Activated CD4-positive, alpha-beta T cell treated with anti-CD3 and anti-CD28 coated beads, Interleukin-2, amount 10 ng/mL, durations not matched to agents 7 days and 5 days (primary cell): ENCODE measurements around the gene DCST2. TPM values are rescaled to one million over a fixed set of nuclear protein-coding genes. Genes with fewer than 3 reads are reported as not detected.

Source experiments
- CTCF ChIA-PET: fragments of 350-600 bp; sonication (Branson Sonifier 250); formaldehyde crosslinking; loops from one replicate; lab custom pipeline; 2021; ENCODE audit warnings: antibody characterized with exemption; lab: Charles Lee
- POLR2A ChIA-PET: fragments of 350-600 bp; sonication (Branson Sonifier 250); formaldehyde crosslinking; loops from one replicate; lab custom pipeline; 2021; ENCODE audit warnings: antibody characterized with exemption; lab: Charles Lee
- DNase-seq: peaks from one replicate; pipeline ENCODE4 v3.0.0-alpha.2; 2020
- H3K27ac Mint-ChIP-seq: one replicate; pipeline ENCODE4 v1.8.0; 2021; ENCODE audit warnings: mild to moderate bottlenecking, moderate library complexity, mixed read lengths
- H3K27me3 Mint-ChIP-seq: one replicate; pipeline ENCODE4 v1.8.0; 2021; ENCODE audit warnings: mixed read lengths
- H3K36me3 Mint-ChIP-seq: one replicate; pipeline ENCODE4 v1.8.0; 2021; ENCODE audit warnings: low read depth, mixed read lengths
- H3K4me1 Mint-ChIP-seq: one replicate; pipeline ENCODE4 v1.8.0; 2021; ENCODE audit warnings: mixed read lengths
- H3K4me3 Mint-ChIP-seq: one replicate; pipeline ENCODE4 v1.8.0; 2021; ENCODE audit warnings: mild to moderate bottlenecking, moderate library complexity, mixed read lengths
- H3K9me3 Mint-ChIP-seq: one replicate; pipeline ENCODE4 v1.8.0; 2021; ENCODE audit warnings: mixed read lengths
- total RNA-seq, 2 experiments: library from RNA; stranded (reverse); gene quantifications; one replicate each; pipeline ENCODE4 v1.2.3, GENCODE V29; 2021

Gene DCST2
- total RNA-seq, result under 1 TPM; 0.50 to 0.73 TPM

DNA sequence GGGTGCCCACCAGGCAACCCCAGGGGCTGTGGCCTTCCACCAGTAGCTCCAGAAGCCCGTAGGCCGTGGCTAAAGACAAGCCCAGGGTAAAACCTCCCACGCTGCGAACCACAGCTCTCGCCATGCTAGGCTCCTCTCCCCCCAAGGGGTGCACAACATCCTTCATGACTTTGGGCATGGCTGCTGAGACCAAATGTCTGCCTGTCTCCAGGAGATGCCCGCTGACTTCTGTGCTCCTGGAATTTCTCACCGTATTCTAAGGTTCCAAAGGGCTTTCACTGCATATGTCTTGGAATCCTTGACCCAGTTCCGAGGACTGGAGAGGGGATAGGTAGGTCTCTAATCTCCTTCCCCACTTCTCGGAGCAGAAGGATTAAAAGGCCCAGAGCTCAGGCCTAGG, at the start of gene DCST2, which contains the start of gene DCST1:
TSS of gene DCST2 (minus strand) at position 258 of the 400 bp plus-strand sequence. CDS start at position 178, 80 bp downstream.
TSS of gene DCST1 (plus strand) at position 301 of the 400 bp plus-strand sequence. CDS start 213 bp downstream, outside the sequence.
- Mint-ChIP-seq H3K9me3 (no peaks in the 10 kb centered on the region), H3K27me3 (peaks cover 11% of the 10 kb centered on the region), H3K36me3 (no peaks in the 10 kb centered on the region), H3K4me3 (no peak within 1 kb of the TSS), H3K4me1 (no peaks in the 10 kb centered on the region), H3K27ac (no peak within 1 kb of the TSS)
- POLR2A ChIA-PET, result no interaction called here
- CTCF ChIA-PET, result interaction anchor here (0.9 to 21.0 kb wide), 4 partner anchors 10 to 139 kb away, joined by 3 to 222 read pairs (median 20); partner anchors contain the start of gene KRTCAP2
- DNase-seq, result no peak

DNA sequence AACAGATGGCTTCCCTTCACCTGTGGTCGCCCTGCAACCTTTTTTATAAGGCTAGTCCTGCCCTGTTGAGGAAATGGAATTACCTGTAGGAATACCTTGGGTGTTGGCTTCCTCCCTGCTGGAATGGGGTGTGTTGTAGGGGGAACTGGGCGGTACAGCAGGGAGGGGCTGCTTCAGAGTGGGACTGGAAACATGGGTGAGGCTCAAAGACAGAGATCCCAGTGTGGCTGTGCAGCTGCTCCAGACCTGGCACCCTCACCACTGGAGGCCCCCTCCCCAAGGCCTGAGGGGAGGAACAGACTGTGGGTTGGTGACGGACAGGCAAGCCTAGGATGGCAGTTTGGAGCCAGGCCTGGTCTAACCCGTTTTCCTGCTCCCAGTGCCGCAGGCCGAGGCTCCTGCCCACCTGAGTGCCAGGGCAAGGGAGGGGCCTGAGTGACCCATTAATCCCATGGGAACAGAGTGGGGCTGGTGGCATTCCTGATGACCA, 49.5 kb upstream of the DCST2 start:
- DNase-seq, result no peak
- Mint-ChIP-seq H3K36me3 (peaks cover 7% of the 10 kb centered on the region), H3K4me3 (no peak overlapping the region), H3K27me3 (peaks cover 49% of the 10 kb centered on the region), H3K27ac (no peak overlapping the region), H3K4me1 (peaks cover 53% of the 10 kb centered on the region), H3K9me3 (no peaks in the 10 kb centered on the region)
- CTCF ChIA-PET, result interaction anchor here (1.0 to 3.0 kb wide), 3 partner anchors 15 to 86 kb away, joined by 3 to 15 read pairs (median 4); no protein-coding TSS in a partner anchor
- POLR2A ChIA-PET, result no interaction called here

- CTCF ChIA-PET, result interaction anchor here (1.0 kb wide), 1 partner anchor 18 kb away, joined by 4 read pairs; no protein-coding TSS in a partner anchor
- peaks cover 7% of the 10 kb centered on the region for H3K36me3 Mint-ChIP-seq
- peaks cover 54% of the 10 kb centered on the region for H3K27me3 Mint-ChIP-seq
- no peak for DNase-seq
- H3K4me3 Mint-ChIP-seq, result peak overlapping the region; percentile 16
- peaks cover 59% of the 10 kb centered on the region for H3K4me1 Mint-ChIP-seq
- no peaks in the 10 kb centered on the region for H3K9me3 Mint-ChIP-seq
- POLR2A ChIA-PET, result no interaction called here
- H3K27ac Mint-ChIP-seq, result no peak overlapping the region
Observed at GRCh38 chr1:155082301-155083051, 48.9 kb upstream of the DCST2 start.

DNA sequence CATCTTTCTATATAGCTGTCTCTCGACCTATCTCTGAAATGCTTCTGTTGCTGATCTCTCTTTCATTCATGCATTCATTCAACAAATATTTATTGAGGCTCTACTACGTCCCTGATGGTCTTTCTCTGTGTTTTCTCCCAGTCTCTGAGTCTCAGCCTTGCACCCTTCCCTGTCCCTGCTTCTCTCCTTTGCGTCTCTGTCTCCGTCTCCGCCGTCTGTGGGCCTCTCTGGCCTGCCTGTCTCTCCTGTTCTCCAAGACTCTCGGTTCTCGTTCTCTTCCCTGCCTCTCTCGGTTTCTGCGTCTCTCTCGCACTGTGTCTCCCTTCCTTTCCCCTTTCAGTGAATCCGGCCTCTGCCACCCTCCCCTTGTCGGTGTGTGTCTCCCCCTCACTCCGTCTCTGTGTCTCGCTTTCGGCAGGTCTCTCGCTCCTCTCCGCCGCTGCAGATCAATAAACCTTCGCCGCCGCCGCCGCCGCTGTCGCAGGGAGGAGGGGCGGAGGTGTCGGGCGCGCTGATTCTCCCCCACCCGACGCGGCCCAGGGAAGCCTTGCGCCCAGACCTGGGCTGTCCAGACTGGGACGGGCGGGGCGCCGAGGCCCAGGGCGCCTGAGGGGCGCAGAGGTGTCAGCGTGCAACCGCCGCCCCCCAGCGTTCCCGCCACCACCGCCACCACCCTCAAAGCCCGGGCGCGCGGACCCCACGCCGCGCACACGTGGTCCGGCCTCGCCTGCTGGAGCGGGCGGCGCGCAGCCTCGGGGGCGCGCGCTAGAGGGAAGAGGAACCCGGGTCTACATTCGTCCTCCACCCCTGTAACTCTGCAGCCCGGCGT, 48.1 kb upstream of the DCST2 start:
- peak; percentile 35 for DNase-seq

DNA sequence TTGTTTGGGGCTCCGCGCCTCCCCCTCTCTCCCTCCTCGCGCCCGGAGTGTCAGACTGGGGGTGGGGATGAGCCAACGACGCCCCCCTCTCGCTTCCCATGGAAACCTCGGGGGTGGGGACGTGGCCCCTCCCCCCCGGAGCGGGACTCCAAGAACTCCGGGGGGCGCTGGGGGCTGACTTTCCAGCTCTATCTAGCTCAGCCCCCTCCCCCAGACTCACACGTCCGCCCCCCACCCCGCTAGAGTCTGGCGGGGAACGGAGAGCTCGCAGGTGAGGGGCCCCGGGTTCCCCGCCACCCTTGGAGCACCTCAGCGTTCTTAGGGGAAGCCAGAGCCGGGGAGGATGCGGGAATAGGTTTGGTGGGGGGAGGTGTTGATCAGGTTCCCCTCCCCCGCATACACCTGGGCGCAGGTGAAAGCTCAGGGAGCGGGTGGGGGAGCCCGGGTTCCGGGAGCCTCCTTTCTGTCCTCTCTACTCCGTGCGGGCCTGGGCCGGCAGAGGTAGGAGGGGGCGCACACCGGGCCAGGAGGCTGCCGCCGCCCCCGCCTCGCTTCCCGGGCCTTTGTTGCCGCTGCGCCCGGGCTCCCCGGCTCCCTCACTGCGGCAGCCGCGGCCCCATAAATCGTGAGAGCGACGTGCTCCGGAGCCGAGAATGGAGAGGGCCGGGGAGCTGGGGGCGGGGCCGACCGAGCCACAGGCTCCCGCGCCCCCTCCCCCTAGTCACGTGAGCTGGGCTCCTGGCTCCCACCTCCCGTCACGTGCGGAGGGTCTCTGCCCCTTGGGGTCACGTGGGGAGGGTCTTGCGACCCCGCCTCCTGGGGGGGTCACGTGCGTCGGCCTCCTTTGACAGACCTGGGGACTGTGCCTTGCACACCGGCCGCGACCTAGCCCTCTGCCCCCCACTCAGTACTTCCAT, 47.0 kb upstream of the DCST2 start:
- H3K27ac Mint-ChIP-seq, result no peak overlapping the region
- H3K9me3 Mint-ChIP-seq, result no peaks in the 10 kb centered on the region
- peaks cover 71% of the 10 kb centered on the region for H3K4me1 Mint-ChIP-seq
- peaks cover 7% of the 10 kb centered on the region for H3K36me3 Mint-ChIP-seq
- ChIA-PET POLR2A (no interaction called here), CTCF (interaction anchor here (0.7 to 1.4 kb wide), 9 partner anchors 10 to 521 kb away, joined by 3 to 7 read pairs (median 3); partner anchors contain the start of genes ADAM15 and KRTCAP2)
- DNase-seq, result peak; percentile 34
- no peak overlapping the region for H3K4me3 Mint-ChIP-seq
- H3K27me3 Mint-ChIP-seq, result peaks cover 54% of the 10 kb centered on the region

More for the DNA sequence above, 48.1 kb upstream of the DCST2 start:
- ChIA-PET CTCF (interaction anchor here (0.9 to 1.4 kb wide), 7 partner anchors 9 to 522 kb away, joined by 3 to 7 read pairs (median 4); partner anchors contain the start of genes ADAM15 and KRTCAP2), POLR2A (no interaction called here)
- no peaks in the 10 kb centered on the region for H3K9me3 Mint-ChIP-seq
- peaks cover 54% of the 10 kb centered on the region for H3K27me3 Mint-ChIP-seq
- H3K4me1 Mint-ChIP-seq, result peaks cover 66% of the 10 kb centered on the region
- H3K4me3 Mint-ChIP-seq, result peak overlapping the region; percentile 48
- H3K27ac Mint-ChIP-seq, result peak overlapping the region; percentile 6
- peaks cover 7% of the 10 kb centered on the region for H3K36me3 Mint-ChIP-seq

DNA sequence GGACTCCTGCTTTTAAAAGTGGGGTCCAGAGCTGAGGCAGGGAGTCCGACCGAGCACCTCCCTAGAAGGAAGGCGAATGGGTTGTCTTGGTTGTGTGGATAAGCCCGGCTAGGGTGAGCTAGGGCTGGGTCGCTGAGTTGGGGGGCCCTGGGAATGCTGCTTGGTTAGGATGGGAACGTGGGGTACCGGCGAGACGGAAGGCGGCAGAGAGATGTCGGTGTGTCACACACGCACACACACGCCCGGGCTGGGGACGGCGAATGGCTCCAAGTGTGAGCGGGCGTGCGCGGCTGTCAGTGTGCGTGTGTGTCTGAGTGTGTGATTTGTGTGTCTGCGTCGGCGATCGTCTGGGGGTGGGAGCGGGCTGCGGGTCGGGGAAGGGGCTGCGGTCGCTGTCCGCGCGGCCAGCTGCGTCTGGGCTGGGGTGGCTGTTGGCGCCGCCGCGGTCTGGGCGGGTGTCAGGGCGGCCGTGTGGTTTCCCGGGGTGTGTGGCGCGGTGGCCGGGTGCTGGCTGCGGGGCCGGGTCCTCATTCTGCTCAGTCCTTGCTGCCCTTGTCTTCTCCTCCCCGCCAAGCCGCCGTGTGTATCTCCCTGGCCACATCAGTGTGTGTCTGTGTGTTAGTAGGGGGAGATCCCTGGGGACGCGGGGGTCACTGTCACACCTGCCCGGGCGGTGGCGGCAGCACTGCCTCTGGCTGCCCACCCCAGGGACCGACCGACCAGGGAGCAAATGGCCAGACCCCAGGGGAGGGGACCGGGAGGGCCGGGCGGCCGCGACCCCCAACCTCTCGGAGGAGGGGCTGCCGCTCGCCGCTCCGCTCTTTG, 46.1 kb upstream of the DCST2 start:
- peaks cover 7% of the 10 kb centered on the region for H3K36me3 Mint-ChIP-seq
- H3K4me3 Mint-ChIP-seq, result peak overlapping the region; percentile 41
- peaks cover 72% of the 10 kb centered on the region for H3K4me1 Mint-ChIP-seq
- no peak for DNase-seq
- no peaks in the 10 kb centered on the region for H3K9me3 Mint-ChIP-seq
- CTCF ChIA-PET, result interaction anchor here (0.9 to 2.2 kb wide), 9 partner anchors 9 to 93 kb away, joined by 3 to 7 read pairs (median 4); partner anchors contain the start of gene KRTCAP2
- peak overlapping the region; percentile 2 for H3K27ac Mint-ChIP-seq
- H3K27me3 Mint-ChIP-seq, result peaks cover 54% of the 10 kb centered on the region
- POLR2A ChIA-PET, result no interaction called here

DNA sequence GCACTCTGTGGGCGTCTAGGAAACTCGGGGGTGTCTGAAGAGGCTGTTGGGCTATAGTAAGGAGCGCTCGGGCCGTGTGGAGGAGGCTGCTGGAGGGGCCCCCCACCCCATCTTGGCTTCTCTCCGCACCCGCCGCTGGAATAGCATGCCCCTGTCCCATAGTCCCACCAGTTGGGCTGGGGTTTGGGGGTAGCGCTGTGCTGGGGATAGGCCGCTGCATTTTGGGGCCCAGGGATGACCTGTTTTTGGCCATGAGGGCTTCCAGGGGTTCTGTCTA, 45.6 kb upstream of the DCST2 start:
- Mint-ChIP-seq H3K27me3 (peaks cover 52% of the 10 kb centered on the region), H3K4me3 (peak overlapping the region; percentile 41), H3K36me3 (peaks cover 7% of the 10 kb centered on the region), H3K9me3 (no peaks in the 10 kb centered on the region), H3K27ac (no peak overlapping the region), H3K4me1 (peaks cover 71% of the 10 kb centered on the region)
- POLR2A ChIA-PET, result no interaction called here
- DNase-seq, result no peak
- CTCF ChIA-PET, result interaction anchor here (0.7 to 2.2 kb wide), 7 partner anchors 9 to 93 kb away, joined by 3 to 6 read pairs (median 4); partner anchors contain the start of gene KRTCAP2

DNA sequence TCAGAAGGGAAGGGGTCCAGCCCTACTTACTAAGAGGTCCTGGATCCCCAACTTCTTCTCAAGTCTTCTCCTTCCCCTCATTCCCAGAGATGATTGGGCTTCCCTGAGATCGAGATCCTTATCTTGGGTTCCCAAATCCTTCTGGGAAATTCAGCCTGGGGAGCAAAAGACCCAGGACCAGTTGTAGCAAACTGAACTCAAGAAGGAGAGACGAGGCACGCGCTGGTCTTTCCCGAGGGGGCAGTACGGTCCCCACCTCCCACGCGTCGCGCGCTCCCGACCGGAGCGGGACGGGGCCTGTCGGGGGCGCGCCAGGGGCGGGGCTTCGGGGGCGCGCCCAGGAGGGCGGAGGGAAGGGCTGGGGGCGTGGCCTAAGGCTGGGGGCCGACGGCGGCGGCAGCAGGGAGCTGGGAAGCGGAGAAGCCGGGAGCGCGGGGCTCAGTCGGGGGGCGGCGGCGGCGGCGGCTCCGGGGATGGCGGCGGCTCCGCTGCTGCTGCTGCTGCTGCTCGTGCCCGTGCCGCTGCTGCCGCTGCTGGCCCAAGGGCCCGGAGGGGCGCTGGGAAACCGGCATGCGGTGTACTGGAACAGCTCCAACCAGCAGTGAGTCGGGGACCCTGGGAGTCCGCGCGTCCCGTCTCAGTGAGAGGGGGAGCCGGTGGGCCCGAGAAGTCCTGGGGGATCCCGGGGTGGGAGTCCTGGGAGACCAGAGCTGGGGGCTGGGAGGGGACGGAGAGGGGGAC, 45.1 kb upstream of the DCST2 start, which contains the start of gene EFNA3:
TSS of gene EFNA3 (plus strand) at position 369 of the 741 bp plus-strand sequence. CDS start at position 474, 105 bp downstream.
- Mint-ChIP-seq H3K36me3 (peaks cover 7% of the 10 kb centered on the region), H3K27ac (peak within 1 kb of the TSS; percentile 2)
- POLR2A ChIA-PET, result no interaction called here

DNA sequence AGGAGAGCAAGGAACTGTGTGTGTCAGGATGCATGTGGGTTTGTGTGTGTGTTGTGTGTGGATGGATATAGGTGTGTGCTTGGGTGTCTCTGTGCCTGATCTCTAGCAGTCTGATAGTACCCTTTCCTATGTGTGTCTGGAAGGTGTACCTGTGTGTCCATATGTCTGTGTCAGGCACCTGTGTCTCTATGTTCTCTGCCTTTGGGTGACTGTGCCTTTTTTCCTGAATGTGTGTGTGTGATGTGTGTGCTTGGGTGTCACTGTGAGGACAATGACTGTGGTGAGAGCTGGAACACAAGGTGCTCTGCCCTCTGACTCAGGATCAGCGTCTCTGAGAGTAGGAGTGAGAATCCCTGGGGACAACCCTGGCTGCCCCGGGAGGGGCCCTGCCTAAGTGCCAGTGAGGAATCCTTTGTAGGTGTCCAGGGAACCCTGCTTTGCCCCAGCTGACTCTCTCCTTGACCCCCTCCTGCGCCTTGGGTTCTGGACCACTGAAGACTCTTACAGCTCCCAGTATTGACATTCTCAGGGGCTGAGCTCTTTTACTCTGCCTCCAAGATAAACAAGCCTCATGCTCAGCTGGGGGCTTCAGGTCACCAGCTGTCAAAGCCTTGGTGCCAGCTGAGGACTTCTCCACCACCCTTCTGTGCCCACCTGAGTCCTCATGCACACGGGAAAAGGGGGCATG, 44.3 kb upstream of the DCST2 start:
- Mint-ChIP-seq H3K4me1 (peaks cover 75% of the 10 kb centered on the region), H3K36me3 (peaks cover 7% of the 10 kb centered on the region), H3K4me3 (no peak overlapping the region), H3K9me3 (no peaks in the 10 kb centered on the region), H3K27ac (no peak overlapping the region), H3K27me3 (peaks cover 41% of the 10 kb centered on the region)
- ChIA-PET CTCF (interaction anchor here (0.7 to 2.2 kb wide), 5 partner anchors 10 to 89 kb away, joined by 3 to 7 read pairs (median 5); partner anchors contain the start of gene EFNA4), POLR2A (no interaction called here)
- no peak for DNase-seq

More for the DNA sequence above, 45.1 kb upstream of the DCST2 start, which contains the start of gene EFNA3:
- CTCF ChIA-PET, result interaction anchor here (0.7 to 2.2 kb wide), 9 partner anchors 9 to 94 kb away, joined by 3 to 7 read pairs (median 4); partner anchors contain the start of genes EFNA4 and KRTCAP2
- Mint-ChIP-seq H3K27me3 (peaks cover 47% of the 10 kb centered on the region), H3K9me3 (no peaks in the 10 kb centered on the region), H3K4me1 (peaks cover 71% of the 10 kb centered on the region), H3K4me3 (peak within 1 kb of the TSS; percentile 41)
- peak; percentile 44 for DNase-seq

- ChIA-PET POLR2A (no interaction called here), CTCF (interaction anchor here (1.0 to 3.3 kb wide), 5 partner anchors 8 to 89 kb away, joined by 3 to 24 read pairs (median 3); partner anchors contain the start of gene EFNA4)
- peaks cover 35% of the 10 kb centered on the region for H3K27me3 Mint-ChIP-seq
- no peak for DNase-seq
- H3K4me1 Mint-ChIP-seq, result peaks cover 76% of the 10 kb centered on the region
- no peak overlapping the region for H3K27ac Mint-ChIP-seq
- H3K4me3 Mint-ChIP-seq, result no peak overlapping the region
- peaks cover 7% of the 10 kb centered on the region for H3K36me3 Mint-ChIP-seq
- H3K9me3 Mint-ChIP-seq, result no peaks in the 10 kb centered on the region
Observed at GRCh38 chr1:155077346-155077745, 43.8 kb upstream of the DCST2 start.
